Gastrocnemius medialis (tissue), 4 donors: Measurements from ENCODE around the gene FLACC1.

Experiments
- CTCF ChIP-seq, 5 experiments: fragments of 450-650 bp in 3 of 5; fragments of 200-600 bp in 2 of 5; sonication (generic) in 2 of 5; IDR thresholded peaks in 4 of 5; conservative IDR thresholded peaks in 1 of 5; 1 replicate in 4 of 5; 2 replicates in 1 of 5; pipeline ENCODE4 v1.5.1; 2016 to 2019; ENCODE audit warnings: antibody characterized with exemption in 5 of 5, mild to moderate bottlenecking in 3 of 5, moderate library complexity in 3 of 5
- POLR2A ChIP-seq, 2 donors: fragments of 450-650 bp; IDR thresholded peaks; one replicate each; pipeline ENCODE4 v1.6.1; 2017; ENCODE audit warnings: antibody characterized with exemption in 2 of 2, mild to moderate bottlenecking in 2 of 2, moderate library complexity in 2 of 2

GRCh38 chr2:201307876-201308275 is 49.3 kb downstream of the FLACC1 start:
- no peak for TF ChIP-seq CTCF (IDR thresholded peaks at IDR 0.05 in 4 of 5, conservative IDR thresholded peaks at IDR 0.05 in 1 of 5)
- TF ChIP-seq POLR2A (IDR thresholded peaks at IDR 0.05): no peak
